Muscle of arm (tissue), 12 donors: ENCODE data around the gene EBF4. TPM values are rescaled to one million over a fixed set of nuclear protein-coding genes. Genes with fewer than 3 reads are reported as not detected.
"Not testable (repeated sequence)": the region's sequence is repeated elsewhere in the genome, so short reads cannot be mapped to it uniquely, and the experiment has no call there.

Experiments used
- DNase-seq: peaks from one replicate; pipeline ENCODE4 v3.0.0-alpha.2; 2013
- polyA plus RNA-seq, 12 donors: library from polyadenylated mRNA; unstranded; fragments of 120-200 nt; gene quantifications; one replicate each; pipeline ENCODE4 v1.2.1, GENCODE V29; 2013; ENCODE audit not compliant: insufficient read length in 12 of 12

The EBF4 gene
- polyA plus RNA-seq, 12 donors = 3.9 to 9.6 (median 6.5) TPM; not detected in 1

DNA sequence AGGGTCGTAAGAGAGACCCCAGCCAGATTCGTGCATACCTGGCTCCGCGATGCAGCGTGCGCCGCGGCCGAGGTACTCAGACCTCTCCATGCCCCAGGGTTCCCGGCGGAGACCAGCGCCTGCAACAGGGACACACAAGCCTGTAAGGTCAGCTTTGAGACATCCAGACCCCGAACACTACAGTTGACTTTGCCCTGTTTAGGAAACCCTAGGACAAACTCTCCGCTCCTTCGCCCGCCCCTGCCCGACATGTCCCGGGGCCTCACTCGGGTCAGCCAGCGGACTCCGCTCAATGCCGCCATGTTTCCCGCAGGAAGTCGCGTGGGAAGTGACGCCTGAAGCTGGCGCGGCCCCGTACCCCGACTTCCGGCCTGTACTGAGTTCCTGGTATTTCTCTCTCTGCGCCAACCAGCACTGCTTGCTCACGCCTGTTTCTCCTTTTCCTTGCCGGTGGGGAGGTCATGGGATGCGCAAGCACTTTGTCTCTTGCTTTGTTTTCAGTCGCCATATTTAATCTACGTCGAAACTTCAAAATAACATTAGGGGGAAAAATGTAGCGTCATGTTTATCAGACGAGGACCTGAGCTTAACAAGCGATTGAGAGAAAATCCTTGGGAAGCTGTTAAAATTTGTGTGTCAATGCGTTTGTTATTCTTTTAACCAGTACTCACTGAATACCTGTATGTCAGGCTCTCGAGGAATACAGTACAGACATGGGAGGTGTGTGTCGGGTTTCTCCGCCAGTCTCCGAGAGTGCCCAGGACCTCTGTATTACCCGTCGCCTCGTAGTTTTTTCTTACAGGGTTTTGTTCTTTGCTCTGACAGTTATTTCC is 28.5 kb upstream of the EBF4 start, which contains the start of gene IDH3B:
Gene IDH3B, minus strand, starts transcription at position 330 of the 833 bp plus-strand sequence. Its CDS starts 28 bp downstream, at position 302.
- DNase-seq = peak; percentile 97

DNA sequence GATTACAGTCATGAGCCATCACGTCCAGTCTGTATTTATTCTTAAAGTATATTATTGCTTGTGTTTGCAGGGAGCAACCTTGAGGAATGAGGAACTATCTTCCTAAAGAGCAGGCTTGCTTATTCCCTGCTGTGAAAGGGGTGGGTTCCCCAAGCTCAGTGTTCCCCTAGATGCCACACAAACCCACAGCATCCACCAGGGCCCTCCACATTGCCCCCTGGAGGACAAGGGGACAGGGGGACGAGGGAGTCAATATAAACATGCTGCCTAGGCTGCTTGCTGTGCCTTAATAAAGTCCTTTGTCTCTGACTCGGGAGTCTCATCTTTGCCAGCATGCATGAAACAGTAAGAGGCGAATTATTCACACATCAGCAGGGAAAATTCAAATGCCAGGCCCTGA is 20.6 kb upstream of the EBF4 start:
- no peak for DNase-seq

DNA sequence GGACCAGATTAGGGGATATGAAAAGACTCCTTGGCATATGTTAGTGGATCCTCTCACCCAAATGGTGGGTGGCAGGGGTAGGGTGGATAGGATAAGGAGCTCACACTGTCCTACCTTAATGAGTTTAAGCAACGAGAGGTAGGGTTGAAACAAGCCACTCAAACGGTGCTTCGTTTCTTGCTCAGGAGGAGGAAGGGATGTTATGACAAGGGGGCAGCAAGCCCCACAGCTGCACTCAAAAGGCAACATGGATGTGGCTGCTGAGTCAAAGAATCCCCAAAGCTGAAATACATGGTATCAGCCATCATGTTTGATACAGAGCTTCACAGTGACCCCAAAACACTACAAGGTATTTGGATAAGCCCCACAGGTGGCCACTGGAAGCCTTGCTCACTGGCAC is 20.1 kb upstream of the EBF4 start:
- no peak for DNase-seq

DNA sequence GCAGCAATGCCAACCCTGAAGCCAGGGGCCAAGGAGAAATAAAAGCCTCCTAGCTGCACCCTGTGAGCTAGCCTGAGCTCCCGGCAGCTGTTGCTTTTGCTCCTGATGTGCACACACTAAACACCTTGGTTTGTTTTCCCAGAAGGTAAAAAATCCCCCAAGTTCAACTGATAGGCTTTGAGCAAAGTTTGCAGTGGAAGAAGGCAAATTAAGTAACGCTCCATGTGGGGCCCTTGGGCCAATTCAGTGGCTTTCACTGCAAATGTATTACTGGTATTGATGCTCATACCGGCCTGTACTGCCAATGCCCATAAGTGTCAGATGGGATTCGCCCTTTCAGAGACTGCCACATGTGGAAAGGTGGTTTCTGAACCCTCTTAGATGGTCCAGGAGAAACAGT is 19.1 kb upstream of the EBF4 start:
- no peak for DNase-seq

DNA sequence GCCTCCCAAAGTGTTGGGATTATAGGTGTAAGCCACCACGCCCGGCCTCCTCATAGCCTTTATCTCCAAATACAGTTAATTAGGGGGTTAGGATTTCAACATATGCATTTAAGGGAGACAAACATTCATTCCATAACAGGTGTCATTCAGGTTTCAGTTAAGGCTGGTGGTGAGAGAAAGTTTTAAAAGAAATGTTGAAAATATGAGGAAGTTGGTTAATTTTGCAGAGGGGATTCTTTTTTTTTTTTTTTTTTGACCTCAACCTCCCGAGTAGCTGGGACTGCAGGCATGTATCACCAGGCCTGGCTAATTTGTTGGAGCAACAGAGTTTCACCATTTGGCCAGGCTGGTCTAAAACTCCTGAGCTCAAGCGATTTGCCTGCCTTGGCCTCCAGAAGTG is 12.5 kb upstream of the EBF4 start:
- DNase-seq = no peak

DNA sequence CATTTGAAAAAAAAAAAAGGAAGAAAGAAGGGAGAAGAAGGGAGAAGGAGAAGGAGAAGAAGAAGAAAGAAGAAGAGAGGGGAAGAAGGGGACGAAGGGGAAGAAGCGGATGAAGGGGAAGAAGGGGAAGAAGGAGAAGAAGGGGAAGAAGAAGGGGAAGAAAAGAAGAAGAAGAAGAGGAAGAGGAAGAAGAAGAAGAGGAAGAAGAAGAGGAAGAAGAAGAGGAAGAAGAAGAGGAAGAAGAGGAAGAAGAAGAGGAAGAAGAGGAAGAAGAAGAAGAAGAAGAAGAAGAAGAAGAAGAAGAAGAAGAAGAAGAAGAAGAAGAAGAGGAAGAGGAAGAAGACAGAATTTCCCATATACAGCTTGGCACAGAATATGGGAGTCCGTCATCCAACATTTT is 10.5 kb upstream of the EBF4 start:
- not testable (repeated sequence) for DNase-seq

DNA sequence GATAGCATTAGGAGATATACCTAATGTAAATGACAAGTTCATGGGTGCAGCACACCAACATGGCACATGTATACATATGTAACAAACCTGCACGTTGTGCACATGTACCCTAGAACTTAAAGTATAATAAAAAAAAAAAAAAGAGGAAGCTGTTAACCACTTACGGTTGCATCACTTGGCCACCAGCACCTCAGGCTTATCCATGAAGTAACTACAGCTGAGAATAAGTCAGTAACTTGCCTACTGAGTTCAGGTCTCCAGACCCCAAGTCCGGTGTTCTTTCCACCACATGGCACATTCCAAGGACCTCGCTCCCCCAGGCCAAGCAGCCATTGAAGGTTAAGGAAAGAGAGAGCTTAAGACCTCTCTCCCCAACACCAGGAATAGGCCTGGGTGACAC is 7.8 kb upstream of the EBF4 start:
- DNase-seq = not testable (repeated sequence)

DNA sequence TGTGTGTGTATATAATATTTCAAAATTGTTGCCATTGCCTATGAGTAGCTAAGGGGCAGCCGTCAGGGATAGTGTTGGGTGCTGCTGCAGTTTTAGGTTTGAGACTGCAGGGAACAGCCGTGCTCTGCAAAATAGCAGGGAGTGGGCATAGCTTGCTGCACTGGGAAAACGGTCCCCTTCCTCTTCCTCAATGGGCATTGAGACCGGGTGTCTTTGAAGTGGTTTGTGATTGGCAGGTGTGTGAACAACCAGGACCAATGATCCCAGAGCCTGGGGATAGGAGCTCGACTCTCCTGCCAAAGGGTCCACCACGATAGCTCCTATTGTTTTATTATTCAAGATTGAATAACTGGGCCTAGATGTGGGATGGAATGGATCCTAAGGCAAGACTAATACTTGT is 5.1 kb upstream of the EBF4 start:
- no peak for DNase-seq

DNA sequence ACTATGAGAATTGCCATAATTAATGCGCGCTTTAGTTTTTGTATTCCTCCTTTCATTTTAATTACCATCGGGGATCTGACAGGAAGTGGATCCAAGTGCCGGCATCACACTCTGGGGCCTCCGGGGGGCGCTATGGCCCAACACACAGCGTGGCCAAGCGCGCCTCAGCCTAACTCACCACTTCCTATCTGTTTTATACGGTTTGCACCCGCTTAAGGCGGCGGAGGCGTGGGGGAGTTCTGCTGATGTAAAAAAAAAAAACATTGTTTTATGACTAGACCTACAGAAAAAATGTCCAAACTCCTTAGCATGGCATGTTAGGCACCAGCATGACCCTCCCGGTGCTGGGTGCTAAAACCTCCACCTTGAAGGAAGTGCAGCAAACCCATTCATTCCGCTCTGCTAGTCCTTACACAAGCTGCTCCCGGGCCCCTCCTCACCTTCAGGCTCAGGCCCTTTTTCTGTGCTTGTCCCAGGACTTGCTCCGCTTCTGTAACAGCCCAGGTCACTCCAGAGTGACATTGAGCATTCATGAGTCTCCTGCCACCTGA is 4.5 kb upstream of the EBF4 start:
- DNase-seq = peak; percentile 23

DNA sequence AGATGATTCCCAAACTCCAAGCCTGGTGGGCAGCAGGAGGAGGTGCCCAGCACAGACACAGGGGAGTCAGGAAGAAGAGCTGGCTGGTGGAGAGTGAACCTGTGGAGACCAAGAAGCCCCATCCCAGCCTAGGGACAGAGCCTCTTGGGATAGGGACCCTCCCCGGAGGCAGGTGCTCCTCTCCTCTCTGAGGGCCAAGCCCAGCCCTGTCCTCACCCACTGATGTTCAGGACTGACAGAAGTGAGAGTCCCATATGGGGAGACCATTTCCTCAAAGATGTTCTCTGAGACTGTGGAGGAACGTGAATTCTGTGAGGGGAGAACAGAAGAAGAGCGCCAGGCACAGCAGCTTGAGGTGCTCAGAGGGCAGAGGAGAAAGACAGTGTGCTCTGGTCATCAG is 2.4 kb upstream of the EBF4 start:
- DNase-seq = no peak

DNA sequence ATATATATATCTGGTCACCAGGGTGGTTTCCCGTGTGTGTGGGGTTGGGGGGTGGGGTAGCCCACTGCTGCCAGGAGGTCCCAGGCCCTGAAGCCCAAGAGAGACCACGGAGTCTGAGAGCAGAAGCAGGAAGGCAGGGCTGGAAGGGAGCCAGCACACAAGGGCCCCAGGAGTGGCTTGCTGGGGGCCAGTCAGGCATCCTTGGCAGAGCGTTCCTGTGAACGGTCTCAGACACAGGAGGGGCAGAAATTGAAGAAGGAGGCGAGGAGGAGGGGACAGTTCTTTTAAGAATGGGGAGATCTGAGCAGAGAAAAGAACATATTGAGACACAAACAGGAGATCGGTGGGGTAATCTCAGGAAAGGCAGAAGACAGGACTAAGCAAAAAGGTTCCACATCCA is 1.9 kb upstream of the EBF4 start:
- no peak for DNase-seq

DNA sequence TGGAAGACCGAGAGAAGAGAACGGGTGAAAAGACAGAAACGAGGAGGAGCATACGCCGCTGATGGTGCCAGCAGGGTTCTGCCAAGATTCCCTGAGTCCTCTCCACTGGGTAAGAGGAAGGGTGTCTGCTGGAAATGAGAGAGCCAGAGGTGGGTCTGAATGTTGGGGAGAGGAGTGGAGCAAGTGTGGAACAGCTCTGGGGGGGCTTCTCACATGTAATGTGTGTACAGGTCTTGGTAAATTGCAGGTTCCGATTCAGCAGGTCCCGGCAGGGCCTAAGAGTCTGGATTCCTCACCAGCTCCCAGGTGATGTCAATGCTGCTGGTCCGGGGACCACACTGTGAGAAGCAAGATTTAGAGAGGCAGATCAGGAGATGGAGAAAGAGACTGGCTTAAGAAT is 1.5 kb upstream of the EBF4 start:
- DNase-seq = no peak

DNA sequence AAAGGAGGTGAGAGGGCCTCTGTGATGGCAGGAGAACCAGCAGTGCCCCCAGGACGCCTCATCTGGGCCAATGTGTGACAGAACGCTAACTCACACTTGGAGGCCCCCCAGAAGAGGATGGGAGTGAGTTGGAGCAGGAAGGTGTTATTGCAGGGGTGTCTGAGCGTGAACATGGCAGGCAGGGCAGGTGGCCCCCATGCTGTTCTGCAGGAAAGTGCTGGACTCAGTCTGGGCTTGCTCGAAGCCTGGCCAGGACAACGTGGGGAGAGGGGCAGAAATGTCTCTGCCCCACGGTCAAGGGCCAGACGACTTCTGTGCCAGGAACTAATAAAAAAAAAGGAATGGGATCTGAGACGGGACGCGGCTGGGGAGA is 931 bp upstream of the EBF4 start:
- no peak for DNase-seq

DNA sequence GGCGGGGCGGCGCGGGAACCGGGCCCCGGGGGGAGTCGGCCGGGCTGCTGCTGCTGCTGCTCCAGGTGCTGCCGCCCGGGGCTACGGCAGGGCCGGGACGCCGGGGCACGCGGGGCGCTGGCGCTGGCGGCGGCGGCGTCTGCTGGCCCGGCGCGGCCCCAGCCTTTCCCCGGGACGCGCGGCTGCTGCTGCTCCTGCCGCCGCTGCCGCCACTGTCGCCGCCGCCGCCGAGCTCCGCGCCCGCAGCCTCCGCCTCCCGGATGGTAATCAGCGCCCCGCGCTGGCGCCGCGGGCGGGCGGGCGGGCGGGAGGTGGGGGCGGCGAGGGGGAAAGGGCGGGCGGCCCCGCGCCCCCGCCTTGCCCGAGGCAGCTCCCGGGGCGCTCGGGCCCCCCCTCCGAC is 306 bp downstream of the EBF4 start:
- DNase-seq = no peak

DNA sequence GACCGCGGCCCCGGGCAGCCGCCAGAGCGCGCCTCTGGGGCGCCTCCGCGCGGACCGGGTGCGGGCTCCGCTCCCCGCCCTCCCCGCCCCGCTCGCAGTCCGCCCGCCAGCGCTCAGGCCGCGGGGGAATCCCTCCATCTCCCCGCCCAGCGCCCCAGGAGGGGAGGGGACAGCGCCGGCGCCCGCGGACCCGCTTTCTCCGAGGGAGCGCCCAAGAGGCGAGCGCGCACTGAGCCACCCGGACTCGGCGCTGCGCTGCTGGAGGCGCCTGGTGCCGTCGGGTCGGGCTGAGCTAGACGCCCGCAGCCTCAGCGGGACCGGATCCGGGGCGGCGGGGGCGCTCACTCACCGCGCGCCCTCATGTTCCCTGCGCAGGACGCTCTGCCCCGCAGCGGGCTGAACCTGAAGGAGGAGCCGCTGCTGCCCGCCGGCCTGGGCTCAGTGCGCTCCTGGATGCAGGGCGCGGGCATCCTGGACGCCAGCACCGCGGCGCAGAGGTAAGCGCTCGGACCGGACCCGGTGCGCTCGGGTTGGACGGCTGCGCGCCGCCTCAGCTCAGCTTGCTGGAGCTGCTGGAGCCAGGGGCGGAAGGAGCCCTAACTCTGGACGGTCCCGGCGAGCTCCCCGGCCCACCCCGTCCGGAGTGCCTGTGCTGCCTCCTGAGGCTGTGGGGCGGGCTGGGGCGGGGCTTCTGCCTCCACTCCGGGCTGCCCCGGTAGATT is 867 bp downstream of the EBF4 start:
- DNase-seq = no peak

DNA sequence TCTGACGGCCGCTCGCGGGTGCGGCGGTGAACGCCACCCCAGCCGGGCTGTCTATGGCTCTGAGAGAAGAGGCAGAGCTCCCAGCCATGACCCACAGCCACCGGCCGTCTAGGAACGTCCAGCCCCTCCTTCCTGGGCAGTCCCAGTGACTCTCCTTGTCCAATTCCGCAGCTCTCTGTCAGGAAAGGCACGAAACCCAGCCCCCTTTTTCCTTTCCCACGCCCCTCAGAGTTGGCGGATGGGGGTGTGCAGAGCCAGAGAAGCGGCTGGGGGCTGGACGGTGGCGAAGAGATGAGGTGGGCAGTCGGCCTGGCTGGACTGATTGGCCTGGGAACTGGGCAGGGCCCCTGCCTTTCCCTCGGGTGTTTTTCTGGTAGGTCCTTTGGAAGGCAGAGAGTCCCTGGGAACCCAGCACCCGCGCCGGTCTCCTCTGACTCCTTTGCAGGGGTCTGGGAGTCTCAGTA is 1.5 kb downstream of the EBF4 start:
- no peak for DNase-seq

DNA sequence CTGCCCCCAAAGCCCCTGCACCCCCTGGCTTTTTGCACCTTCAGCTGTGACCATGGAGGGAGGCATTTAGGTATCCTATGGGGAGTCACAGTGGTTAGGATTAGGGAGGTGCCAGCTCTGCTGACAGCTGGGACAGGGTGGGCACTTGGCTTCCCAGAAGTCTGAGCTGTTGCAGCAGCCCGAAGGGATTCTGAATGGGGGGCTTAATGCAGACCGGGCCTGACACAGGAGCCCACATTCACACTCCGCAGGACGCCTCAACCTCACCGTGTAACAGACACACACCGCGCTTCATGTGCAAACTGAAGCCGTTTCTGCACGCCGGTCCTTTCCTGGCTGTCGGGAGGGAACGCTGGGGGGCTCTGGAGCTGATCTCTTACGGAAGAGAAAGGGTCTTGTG is 1.9 kb downstream of the EBF4 start:
- no peak for DNase-seq

DNA sequence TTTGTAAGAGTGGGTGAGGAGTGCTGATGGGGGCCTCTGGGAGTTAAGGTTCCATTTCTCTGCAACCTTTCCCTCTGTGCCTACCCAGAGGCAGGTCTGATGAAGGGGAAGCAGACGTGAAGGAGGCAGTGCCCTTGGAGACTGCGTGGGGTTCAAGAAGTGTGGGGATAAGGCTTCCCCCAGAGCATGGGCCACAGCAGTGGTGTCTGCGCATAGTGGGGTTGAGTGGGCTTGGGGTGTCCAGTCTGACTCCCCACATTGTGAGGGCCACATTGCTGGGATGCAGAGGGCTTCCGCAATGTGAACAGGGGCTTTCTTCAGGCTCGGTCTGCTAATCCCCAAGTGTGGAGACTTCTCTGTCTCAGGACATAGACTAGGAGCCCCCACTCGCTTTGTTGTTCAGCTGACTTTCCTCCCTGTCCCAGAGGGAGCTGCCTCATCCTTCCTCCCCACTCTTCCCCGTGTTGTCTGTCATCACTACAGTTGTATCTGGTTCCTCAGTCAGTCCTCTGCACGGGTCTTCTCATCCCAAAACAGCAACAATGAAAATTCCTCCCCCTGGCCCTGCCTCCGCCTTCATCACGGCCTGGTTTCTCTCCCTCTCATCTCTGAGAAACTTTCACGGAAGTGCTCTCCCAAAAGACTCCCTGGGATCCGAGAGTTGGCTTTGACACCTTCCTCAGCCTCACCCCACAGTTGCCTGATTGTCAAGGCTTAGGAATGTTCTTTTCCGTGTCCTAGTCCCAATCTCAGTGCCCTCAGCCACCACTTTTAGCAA is 2.8 kb downstream of the EBF4 start:
- DNase-seq = no peak

DNA sequence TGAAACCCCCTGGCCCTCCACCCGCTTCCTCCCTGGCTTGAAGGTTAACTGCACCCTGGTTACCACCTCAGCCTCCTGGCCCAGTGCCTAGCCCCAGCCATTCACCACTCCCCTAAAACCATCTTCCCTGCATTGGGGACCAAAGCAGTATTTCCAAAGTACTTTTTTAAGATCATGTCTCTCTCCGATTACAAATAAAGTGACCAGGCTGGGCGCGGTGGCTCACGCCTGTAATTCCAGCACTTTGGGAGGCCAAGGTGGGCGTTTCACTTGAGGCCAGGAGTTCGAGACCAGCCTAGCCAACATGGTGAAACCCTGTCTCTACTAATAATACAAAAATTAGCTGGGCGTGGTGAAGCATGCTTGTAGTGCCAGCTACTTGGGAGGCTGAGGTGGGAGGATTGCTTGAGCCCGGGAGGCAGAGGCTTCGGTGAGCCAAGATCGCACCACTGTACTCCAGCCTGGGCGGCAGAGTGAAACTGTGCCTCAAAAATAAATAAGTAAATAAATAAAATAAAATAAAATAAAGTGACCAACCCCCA is 3.5 kb downstream of the EBF4 start:
- DNase-seq = not testable (repeated sequence)

DNA sequence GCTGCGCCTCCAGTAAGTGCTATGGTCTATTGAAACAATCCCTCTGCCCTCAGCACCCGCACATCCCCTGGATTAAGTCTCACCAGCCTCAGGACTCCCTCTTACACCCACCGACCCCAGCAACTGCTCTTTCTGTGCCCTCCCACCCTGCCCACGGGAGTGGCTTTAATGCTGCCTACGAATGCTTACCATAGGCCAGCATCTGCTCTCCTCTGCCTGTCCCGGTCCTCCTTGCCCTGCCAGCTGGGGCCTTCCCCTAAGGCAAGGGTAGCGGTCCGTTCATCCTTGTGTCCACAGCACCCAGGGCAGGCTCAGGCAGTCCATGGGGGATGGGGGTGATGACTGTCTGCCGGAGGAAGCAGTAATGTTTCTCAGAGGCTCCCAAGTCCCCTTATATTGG is 4.1 kb downstream of the EBF4 start:
- DNase-seq = no peak

DNA sequence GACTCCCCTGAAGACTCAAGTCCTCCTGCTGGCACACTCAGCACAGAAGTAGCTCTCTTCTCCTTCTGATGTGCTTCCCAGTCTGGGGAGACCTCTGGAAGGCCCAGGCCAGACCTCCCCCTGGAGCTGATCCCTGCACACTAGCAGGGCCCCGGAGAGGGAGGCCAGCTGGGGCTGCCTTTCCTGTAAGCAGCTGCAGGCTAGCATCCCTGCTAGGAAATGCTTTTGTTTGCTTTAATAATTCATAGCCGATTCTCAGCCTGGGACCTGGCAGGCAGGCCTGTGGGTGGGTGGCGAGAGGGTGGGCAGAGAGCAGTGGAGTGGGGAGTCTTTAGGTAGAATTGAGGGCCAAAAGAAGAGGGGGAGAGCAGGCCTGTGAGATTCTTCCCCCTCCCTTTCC is 5.2 kb downstream of the EBF4 start:
- DNase-seq = no peak
